ENCODE data around the gene SMOC1.

DNA sequence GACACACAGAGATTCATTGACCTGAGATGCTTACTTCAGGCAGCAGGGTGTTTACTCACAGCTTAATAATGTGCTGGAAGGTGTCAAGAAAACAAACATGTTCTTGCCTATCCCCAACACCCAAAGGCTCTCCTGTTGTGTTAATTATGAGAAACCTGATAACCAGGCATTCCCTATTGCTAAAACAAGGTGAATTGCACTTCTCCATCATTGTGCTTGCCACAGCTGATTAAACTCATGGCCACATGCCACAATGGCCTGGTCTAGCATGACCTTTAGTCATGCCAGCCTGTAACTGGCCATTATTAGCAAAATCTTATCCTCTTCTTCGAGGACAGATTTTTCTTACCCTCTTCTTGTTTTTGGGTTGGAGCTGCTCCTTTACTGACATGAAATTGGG is 21.4 kb downstream of the SMOC1 start:
- TF ChIP-seq, protein P1, sequence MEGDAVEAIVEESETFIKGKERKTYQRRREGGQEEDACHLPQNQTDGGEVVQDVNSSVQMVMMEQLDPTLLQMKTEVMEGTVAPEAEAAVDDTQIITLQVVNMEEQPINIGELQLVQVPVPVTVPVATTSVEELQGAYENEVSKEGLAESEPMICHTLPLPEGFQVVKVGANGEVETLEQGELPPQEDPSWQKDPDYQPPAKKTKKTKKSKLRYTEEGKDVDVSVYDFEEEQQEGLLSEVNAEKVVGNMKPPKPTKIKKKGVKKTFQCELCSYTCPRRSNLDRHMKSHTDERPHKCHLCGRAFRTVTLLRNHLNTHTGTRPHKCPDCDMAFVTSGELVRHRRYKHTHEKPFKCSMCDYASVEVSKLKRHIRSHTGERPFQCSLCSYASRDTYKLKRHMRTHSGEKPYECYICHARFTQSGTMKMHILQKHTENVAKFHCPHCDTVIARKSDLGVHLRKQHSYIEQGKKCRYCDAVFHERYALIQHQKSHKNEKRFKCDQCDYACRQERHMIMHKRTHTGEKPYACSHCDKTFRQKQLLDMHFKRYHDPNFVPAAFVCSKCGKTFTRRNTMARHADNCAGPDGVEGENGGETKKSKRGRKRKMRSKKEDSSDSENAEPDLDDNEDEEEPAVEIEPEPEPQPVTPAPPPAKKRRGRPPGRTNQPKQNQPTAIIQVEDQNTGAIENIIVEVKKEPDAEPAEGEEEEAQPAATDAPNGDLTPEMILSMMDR (conservative IDR thresholded peaks at IDR 0.05) = no peak
- TF ChIP-seq EZH2 (IDR thresholded peaks at IDR 0.05; ENCODE audit: low read depth) = no peak
